Measurements from ENCODE around the gene PIAS1. TPM values are rescaled to one million over a fixed set of nuclear protein-coding genes. Genes with fewer than 3 reads are reported as not detected.

Gene PIAS1
- total and polyA plus RNA-seq, 9 of the 15 experiments (the other 6 are each of a cell fraction or from before 2014, with no cell fraction given) = 18.0 to 59.1 (median 28.5) TPM

GRCh38 chr15:68229386-68230156 is 175.5 kb downstream of the PIAS1 start, which contains the start of gene CLN6 (continued):
- no peak for TF ChIP-seq CHD1 (IDR thresholded peaks at IDR 0.05; ENCODE audit: low read length)
- TF ChIP-seq ATF6 (CRISPR knock-in tag; IDR thresholded peaks at IDR 0.05) = peak; percentile 47; the same call in 1 of the 2 replicates
- TF ChIP-seq PTBP1 (IDR thresholded peaks at IDR 0.05; ENCODE audit: low read depth, low read length) = no peak
- peak; percentile 5 to 54; a peak in 3 of 4 replicates for TF ChIP-seq NRF1 (conservative IDR thresholded peaks at IDR 0.05 in 1 of 2, IDR thresholded peaks at IDR 0.05 in 1 of 2)
- TF ChIP-seq HNRNPLL (IDR thresholded peaks at IDR 0.05; ENCODE audit: low read depth, low read length, poor library complexity, severe bottlenecking) = peak; percentile 23
- no peak for TF ChIP-seq ETV6 (IDR thresholded peaks at IDR 0.05; ENCODE audit: borderline replicate concordance in 1 of 2, low read depth in 2 of 2, low read length in 1 of 2)
- TF ChIP-seq ETV6 (CRISPR knock-in tag; IDR thresholded peaks at IDR 0.05; ENCODE audit: borderline replicate concordance) = peak; percentile 85; the same call in 1 of the 2 replicates
- TF ChIP-seq POLR3G (IDR thresholded peaks at IDR 0.05; ENCODE audit: extremely low read depth, insufficient read length, insufficient replicate concordance) = no peak
- no peak for TF ChIP-seq FOXA1 (IDR thresholded peaks at IDR 0.05; ENCODE audit: borderline replicate concordance)
- TF ChIP-seq DIDO1 (tag; IDR thresholded peaks at IDR 0.05; ENCODE audit: low read depth) = no peak
- TF ChIP-seq MAZ (CRISPR knock-in tag; conservative IDR thresholded peaks at IDR 0.05 in 1 of 2, IDR thresholded peaks at IDR 0.05 in 1 of 2) = peak; percentile 12 to 91; a peak in 3 of 4 replicates
- no peak for TF ChIP-seq ZNF263 (CRISPR knock-in tag; IDR thresholded peaks at IDR 0.05; ENCODE audit: borderline replicate concordance)
- TF ChIP-seq SOX6 (IDR thresholded peaks at IDR 0.05) = peak; percentile 38; the same call in 1 of the 2 replicates
- peak; percentile 90 for TF ChIP-seq USF1 (CRISPR knock-in tag; IDR thresholded peaks at IDR 0.05)
- TF ChIP-seq CHD4 (IDR thresholded peaks at IDR 0.05; ENCODE audit: insufficient read depth, insufficient replicate concordance, low read depth, low read length, poor library complexity, severe bottlenecking) = no peak
- TF ChIP-seq MAFG (tag; conservative IDR thresholded peaks at IDR 0.05) = no peak
- no peak for TF ChIP-seq ZNF717 (CRISPR knock-in tag; IDR thresholded peaks at IDR 0.05)
- TF ChIP-seq TFAP4 (CRISPR knock-in tag; IDR thresholded peaks at IDR 0.05; ENCODE audit: borderline replicate concordance) = peak; percentile 74; the same call in 1 of the 2 replicates
- peak; percentile 25; the same call in 1 of the 2 replicates for TF ChIP-seq ATF2 (CRISPR knock-in tag; IDR thresholded peaks at IDR 0.05)
- TF ChIP-seq E2F3 (CRISPR knock-in tag; IDR thresholded peaks at IDR 0.05) = peak; percentile 93

All from K562 (cell line).